IMR-90 (cell line): Measurements from ENCODE around the gene ISCA2. TPM values are rescaled to one million over a fixed set of nuclear protein-coding genes. Genes with fewer than 3 reads are reported as not detected.

ENCODE experiments used
- ATAC-seq: fragments of 200-7000 bp; cut with Tn5 transposase; 2 replicates; pipeline ENCODE4 v1.9.1; 2020; ENCODE audit warnings: low read depth, mild to moderate bottlenecking, moderate library complexity
- BruUV-seq: library from RNA; stranded (reverse); fragments of 400-500 nt; replicated peaks from 2 replicates; lab custom pipeline; 2021; lab: Mats Ljungman, UMichigan
- CTCF ChIA-PET: fragments of 300-600 bp; formaldehyde crosslinking; extraction: SDS; loops from one replicate; lab custom pipeline; 2021; ENCODE audit warnings: antibody characterized with exemption; lab: Yijun Ruan, JAX
- POLR2A ChIA-PET: fragments of 300-600 bp; sonication (Branson Sonifier 250); formaldehyde crosslinking; loops from one replicate; lab custom pipeline; 2022; ENCODE audit warnings: antibody characterized with exemption; ENCODE audit not compliant: unreplicated experiment; lab: Charles Lee
- DNase-seq: peaks from one replicate; pipeline ENCODE4 v3.0.0; 2013
- H2AFZ ChIP-seq: replicated peaks from 2 replicates; pipeline ENCODE3; 2013; ENCODE audit warnings: low read length, mild to moderate bottlenecking; ENCODE audit not compliant: poor library complexity
- H2AK5ac ChIP-seq: 2 replicates; pipeline ENCODE4 v1.6.1; 2013; ENCODE audit warnings: low read depth, low read length, inconsistent platforms
- H2AK9ac ChIP-seq: replicated peaks from 2 replicates; pipeline ENCODE3; 2013; ENCODE audit warnings: mild to moderate bottlenecking, low read depth, low read length, moderate library complexity; ENCODE audit not compliant: poor library complexity
- H2BK120ac ChIP-seq: 2 replicates; pipeline ENCODE4 v1.6.1; 2013; ENCODE audit warnings: low read depth, low read length, inconsistent platforms
- H2BK15ac ChIP-seq: 3 replicates; pipeline ENCODE4 v1.6.1; 2013; ENCODE audit warnings: low read depth, low read length, inconsistent platforms
- H2BK20ac ChIP-seq: 2 replicates; pipeline ENCODE4 v1.6.1; 2013; ENCODE audit warnings: low read depth, mild to moderate bottlenecking, inconsistent platforms, low read length, moderate library complexity
- H2BK5ac ChIP-seq: 2 replicates; pipeline ENCODE4 v1.6.1; 2013; ENCODE audit warnings: mild to moderate bottlenecking, low read depth, low read length, inconsistent platforms; ENCODE audit not compliant: poor library complexity, severe bottlenecking
- H3K14ac ChIP-seq: replicated peaks from 2 replicates; pipeline ENCODE4 v1.6.1; 2013; ENCODE audit warnings: low read depth, low read length, inconsistent platforms
- H3K18ac ChIP-seq: 2 replicates; pipeline ENCODE4 v1.6.1; 2013; ENCODE audit warnings: low read depth, low read length, control low read depth
- H3K23ac ChIP-seq: 2 replicates; pipeline ENCODE4 v1.6.1; 2013; ENCODE audit warnings: low read depth, low read length, inconsistent platforms
- H3K27ac ChIP-seq: 2 replicates; pipeline ENCODE4 v1.5.1; 2013; ENCODE audit warnings: mild to moderate bottlenecking, control low read depth, low read length; ENCODE audit not compliant: insufficient read depth
- H3K27me3 ChIP-seq: 2 replicates; pipeline ENCODE4 v1.6.1; 2013; ENCODE audit warnings: low read length; ENCODE audit not compliant: control insufficient read depth, insufficient read depth
- H3K36me3 ChIP-seq: 2 replicates; pipeline ENCODE4 v1.6.1; 2013; ENCODE audit warnings: low read length, mixed read lengths; ENCODE audit not compliant: control insufficient read depth, insufficient read depth
- H3K4ac ChIP-seq: 2 replicates; pipeline ENCODE4 v1.6.1; 2013; ENCODE audit warnings: low read depth, low read length, inconsistent platforms
- H3K4me1 ChIP-seq: 2 replicates; pipeline ENCODE4 v1.6.1; 2013; ENCODE audit warnings: low read length, mixed read lengths; ENCODE audit not compliant: control insufficient read depth, insufficient read depth
- H3K4me2 ChIP-seq: 2 replicates; pipeline ENCODE4 v1.6.1; 2013; ENCODE audit warnings: low read depth, mild to moderate bottlenecking, control low read depth, low read length, moderate library complexity
- H3K4me3 ChIP-seq: 2 replicates; pipeline ENCODE4 v1.5.1; 2013; ENCODE audit warnings: low read depth, mild to moderate bottlenecking, control low read depth, low read length, moderate library complexity; ENCODE audit not compliant: insufficient read depth
- H3K56ac ChIP-seq: 2 replicates; pipeline ENCODE4 v1.6.1; 2013; ENCODE audit warnings: low read length, inconsistent platforms; ENCODE audit not compliant: insufficient read depth; ENCODE audit errors: extremely low read depth
- H3K79me1 ChIP-seq, 2 experiments: 2 replicates each; pipeline ENCODE4 v1.6.1; 2013; ENCODE audit warnings: low read length in 2 of 2, inconsistent platforms in 1 of 2, low read depth in 1 of 2
- H3K9ac ChIP-seq: 2 replicates; pipeline ENCODE4 v1.6.1; 2013; ENCODE audit warnings: low read depth, low read length, control low read depth
- H3K9me1 ChIP-seq: 2 replicates; pipeline ENCODE4 v1.6.1; 2013; ENCODE audit warnings: low read length, inconsistent platforms; ENCODE audit not compliant: insufficient read depth
- H3K9me3 ChIP-seq: 2 replicates; pipeline ENCODE4 v1.6.1; 2013; ENCODE audit warnings: low read length; ENCODE audit not compliant: control insufficient read depth, insufficient read depth
- H4K20me1 ChIP-seq: 2 replicates; pipeline ENCODE4 v1.6.1; 2013; ENCODE audit warnings: low read length, inconsistent platforms; ENCODE audit not compliant: insufficient read depth
- H4K5ac ChIP-seq: 2 replicates; pipeline ENCODE4 v1.6.1; 2013; ENCODE audit warnings: mild to moderate bottlenecking, low read depth, low read length, control low read depth
- H4K8ac ChIP-seq, 2 experiments: 2 replicates each; pipeline ENCODE4 v1.6.1; 2013; ENCODE audit warnings: low read depth in 2 of 2, low read length in 2 of 2, control low read depth in 1 of 2, inconsistent platforms in 1 of 2
- H4K91ac ChIP-seq: 2 replicates; pipeline ENCODE4 v1.6.1; 2013; ENCODE audit warnings: low read depth, low read length, inconsistent platforms; ENCODE audit not compliant: insufficient read depth
- BHLHE40 ChIP-seq: fragments of 150-350 bp; IDR thresholded peaks from 2 replicates; pipeline ENCODE4 v1.6.1; 2016; ENCODE audit warnings: mild to moderate bottlenecking, low read depth, low read length
- MAFK ChIP-seq: IDR thresholded peaks from 2 replicates; pipeline ENCODE4 v1.6.1; 2012; ENCODE audit warnings: low read depth, low read length, improper control_type of control experiment
- POLR2A ChIP-seq: IDR thresholded peaks from 2 replicates; pipeline ENCODE4 v1.6.1; 2012; ENCODE audit warnings: mild to moderate bottlenecking, low read depth, low read length
- SMC3 ChIP-seq: fragments of 150-350 bp; IDR thresholded peaks from 2 replicates; pipeline ENCODE4 v1.6.1; 2016; ENCODE audit warnings: low read depth, mild to moderate bottlenecking, antibody characterized with exemption, low read length, moderate library complexity
- USF2 ChIP-seq: fragments of 150-350 bp; IDR thresholded peaks from 2 replicates; pipeline ENCODE4 v1.6.1; 2017; ENCODE audit warnings: mild to moderate bottlenecking, antibody characterized with exemption, low read length, low read depth
- WGBS, 2 experiments: methylation state at CpG; one replicate each; pipeline versions ENCODE4 v1.1.5 to v1.1.7; 2013; ENCODE audit warnings: missing lambda C conversion rate in 2 of 2; ENCODE audit not compliant: insufficient read length in 1 of 2; ENCODE audit errors: extremely low coverage in 2 of 2; 5-methylcytosine and 5-hydroxymethylcytosine counted together
- dilution Hi-C: fragments of 300-500 bp; cut with HindIII; formaldehyde crosslinking; loops from one replicate; pipeline ENCODE4 v1.14.3; 2018; ENCODE audit warnings: low sequenced_read_pairs; ENCODE audit not compliant: unreplicated experiment
- in situ Hi-C: fragments of 300-500 bp; cut with MboI; formaldehyde crosslinking; loops from 3 replicates; pipeline ENCODE4 v1.14.3; 2019; ENCODE audit warnings: low sequenced_read_pairs, inconsistent platforms, mixed read lengths
- intact Hi-C: fragments of 100-400 bp; cut with micrococcal nuclease; formaldehyde crosslinking; loops from 2 replicates; pipeline ENCODE4 v1.10.0; 2022
- polyA plus RNA-seq, 3 experiments: library from polyadenylated mRNA; depleted of rRNA; stranded (reverse); fragments of >200 nt; gene quantifications; 2 replicates each; pipeline ENCODE4 v1.2.3, GENCODE V29; 2012; ENCODE audit warnings: low replicate concordance in 1 of 3
- total RNA-seq: library from RNA; depleted of rRNA; stranded (reverse); fragments of >200 nt; gene quantifications from 2 replicates; pipeline ENCODE4 v1.2.3, GENCODE V29; 2012

ISCA2 gene
- total and polyA plus RNA-seq, 2 of the 4 experiments (the other 2 are of a cell fraction), result 5.4 to 25.7 TPM

GRCh38 chr14:74508844-74509428 is 15.4 kb downstream of the ISCA2 start:
- intact Hi-C loops (no loop called here), in situ Hi-C loops (loop anchor here (10.0 kb wide), 1 partner anchor 286 kb away; no protein-coding TSS in a partner anchor), dilution Hi-C loops (no loop called here)
- Histone ChIP-seq H3K56ac (no peak overlapping the region), H3K4me1 (peaks cover 11% of the 10 kb centered on the region), H4K91ac (no peak overlapping the region), H3K27me3 (no peaks in the 10 kb centered on the region), H2BK120ac (no peak overlapping the region), H3K36me3 (peaks cover 17% of the 10 kb centered on the region), H2BK5ac (no peak overlapping the region), H3K23ac (no peak overlapping the region), H3K4ac (no peak overlapping the region), H2BK15ac (no peak overlapping the region), H3K14ac (no peak overlapping the region), H3K4me2 (no peak overlapping the region), H4K8ac (no peak overlapping the region), H3K9me1 (peaks cover 20% of the 10 kb centered on the region; the same call in 1 of the 2 replicates), H2AK9ac (no peak overlapping the region), H3K79me1 (peaks cover 0 to 4% of the 10 kb centered on the region in 2 experiments; a peak in 1 of 4 replicates), H4K5ac (no peak overlapping the region), H3K18ac (no peak overlapping the region), H3K9ac (no peak overlapping the region), H2AFZ (no peak overlapping the region), H3K4me3 (no peak overlapping the region), H3K27ac (no peak overlapping the region), H2AK5ac (no peak overlapping the region), H4K20me1 (no peaks in the 10 kb centered on the region), H3K9me3 (no peaks in the 10 kb centered on the region), H2BK20ac (no peak overlapping the region)
- no peak for ATAC-seq
- ChIA-PET POLR2A (no interaction called here), CTCF (no interaction called here)
- TF ChIP-seq USF2, result no peak
- no peak for TF ChIP-seq MAFK
- no peak for TF ChIP-seq SMC3
- no peak for TF ChIP-seq BHLHE40
- TF ChIP-seq POLR2A, result no peak
- no peak for DNase-seq
- TSS peak; percentile 47 for BruUV-seq
- WGBS, 2 experiments, result 69% methylated on average over 6 of the region's 13 CpGs; no CpG with 5 or more reads in 1 of the 2 experiments
